SHP77 treated with DMSO at 0.1 percent for 48 hours (cell line): ENCODE results near the gene BIVM.

Source experiments
- DNase-seq: peaks from one replicate; lab custom pipeline; 2025; lab: John Stamatoyannopoulos, UW

Gene BIVM

DNA sequence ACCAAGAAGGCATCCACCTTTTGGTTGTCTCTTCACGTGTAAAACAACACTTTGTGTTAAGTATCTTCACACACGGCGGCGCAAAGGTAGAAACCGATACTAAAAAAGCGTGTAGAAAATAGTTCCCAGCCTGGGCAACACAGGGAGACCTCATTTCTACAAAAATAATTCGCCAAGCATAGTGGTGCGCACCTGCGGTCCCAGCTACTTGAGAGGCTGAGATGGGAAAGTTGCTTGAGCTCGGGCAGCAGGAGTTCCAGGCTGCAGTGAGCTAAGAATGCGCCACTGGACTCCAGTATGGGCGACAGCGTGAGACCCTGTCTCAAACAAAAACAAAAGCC, 46.3 kb downstream of the BIVM start:
- DNase-seq = no peak

GRCh38 chr13:102845630-102846260, 46.8 kb downstream of the BIVM start, which contains the start of gene ERCC5:
Gene ERCC5 (plus strand): TSS chr13:102846032. CDS start chr13:102846267, 235 bp downstream.
- peak; percentile 98 for DNase-seq

DNA sequence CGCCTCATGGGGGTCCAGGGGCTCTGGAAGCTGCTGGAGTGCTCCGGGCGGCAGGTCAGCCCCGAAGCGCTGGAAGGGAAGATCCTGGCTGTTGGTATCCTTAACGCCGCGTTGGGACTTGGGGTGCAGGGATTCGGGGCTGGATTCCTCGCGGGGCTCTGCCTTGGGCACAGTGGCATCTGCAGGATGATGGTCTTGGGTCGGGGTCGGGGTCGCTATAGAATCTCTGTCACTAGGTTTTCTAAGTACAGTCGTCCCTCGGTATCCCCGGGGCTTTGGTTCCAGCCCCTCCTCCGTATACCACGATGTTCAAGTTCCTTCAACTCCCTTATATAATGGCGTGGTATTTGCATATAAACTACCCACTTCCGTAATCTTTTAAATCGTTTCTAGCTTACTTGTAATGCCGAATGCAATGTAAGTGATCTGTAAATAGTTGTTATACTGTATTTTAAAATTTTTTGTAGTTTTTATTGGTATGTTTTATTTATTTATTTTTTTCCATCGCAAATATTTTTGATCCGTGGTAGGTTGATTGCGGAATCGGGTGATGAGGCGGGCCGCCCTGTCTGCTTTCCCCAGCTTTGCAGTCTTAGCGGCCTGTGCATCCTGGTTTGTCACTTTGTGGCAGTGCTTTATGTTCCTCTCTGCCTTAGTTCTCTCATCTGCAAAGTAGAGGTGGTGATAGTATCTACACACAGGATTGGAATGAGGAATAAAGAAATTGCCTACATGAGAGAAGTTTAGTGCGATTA, 47.5 kb downstream of the BIVM start:
- peak; percentile 32 for DNase-seq

DNA sequence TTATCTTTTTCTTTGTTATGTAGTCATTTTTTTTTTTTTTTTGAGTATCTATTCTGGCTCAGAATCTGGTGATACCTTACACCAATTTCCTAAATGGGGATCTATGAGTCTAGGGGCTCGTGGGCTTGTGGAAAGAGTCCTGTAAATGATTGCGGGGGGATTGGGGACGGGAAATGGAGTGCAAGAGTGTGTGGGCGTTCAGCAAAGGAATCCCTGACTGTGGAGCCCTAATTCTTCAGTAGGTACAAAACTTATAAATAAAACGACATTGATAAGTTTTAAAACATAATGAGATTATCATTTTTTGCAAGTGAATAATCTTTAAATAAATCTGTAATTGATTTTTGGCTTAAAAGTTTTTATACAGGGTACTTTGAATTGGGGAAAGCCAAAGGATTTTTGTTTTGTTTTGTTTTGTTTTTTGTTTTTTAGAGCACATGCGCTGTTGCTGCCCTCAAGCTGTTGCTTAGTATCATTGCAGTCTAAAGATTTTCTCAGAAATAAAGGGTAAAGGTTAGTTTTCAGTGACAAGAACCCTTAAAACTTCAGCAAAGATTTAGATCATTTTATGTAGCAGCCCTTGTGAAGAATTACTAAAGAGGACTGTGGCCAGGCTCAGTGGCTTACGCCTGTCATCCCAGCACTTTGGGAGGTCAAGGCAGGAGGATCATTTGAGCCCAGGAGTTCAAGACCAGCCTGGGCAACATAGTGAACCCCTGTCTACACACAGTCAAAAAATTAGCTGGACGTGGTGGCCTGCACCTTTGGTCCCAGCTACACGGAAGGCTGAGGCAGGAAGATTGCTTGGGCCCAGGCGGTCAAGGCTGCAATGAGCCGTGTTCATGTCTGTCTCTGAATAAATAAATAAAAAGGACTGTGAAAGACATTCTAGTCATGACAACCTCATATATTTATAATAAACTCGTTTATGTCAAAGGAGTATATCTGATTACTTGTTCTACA, 48.6 kb downstream of the BIVM start:
- DNase-seq = peak; percentile 11

GRCh38 chr13:102848956-102849355, 50.0 kb downstream of the BIVM start:
- no peak for DNase-seq

DNA sequence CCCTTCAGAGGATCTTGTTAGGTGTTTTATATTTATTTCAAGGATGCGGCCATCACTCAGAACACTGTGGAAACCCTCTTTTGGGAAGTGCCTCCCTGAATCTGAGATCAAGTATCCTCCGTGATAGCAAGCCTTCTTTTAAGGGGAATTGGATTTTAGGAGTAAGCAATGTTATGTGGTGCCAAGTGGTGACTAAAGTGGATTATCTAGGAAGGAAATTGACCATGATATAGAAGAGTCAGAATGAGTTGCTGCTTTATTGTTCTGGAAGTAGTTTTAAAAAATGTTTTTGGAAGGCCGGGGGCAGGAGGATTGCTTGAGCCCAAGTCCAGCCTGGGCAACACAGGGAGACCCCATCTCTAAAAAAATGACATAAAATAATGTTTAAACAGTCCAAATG, 53.6 kb downstream of the BIVM start:
- DNase-seq = no peak

DNA sequence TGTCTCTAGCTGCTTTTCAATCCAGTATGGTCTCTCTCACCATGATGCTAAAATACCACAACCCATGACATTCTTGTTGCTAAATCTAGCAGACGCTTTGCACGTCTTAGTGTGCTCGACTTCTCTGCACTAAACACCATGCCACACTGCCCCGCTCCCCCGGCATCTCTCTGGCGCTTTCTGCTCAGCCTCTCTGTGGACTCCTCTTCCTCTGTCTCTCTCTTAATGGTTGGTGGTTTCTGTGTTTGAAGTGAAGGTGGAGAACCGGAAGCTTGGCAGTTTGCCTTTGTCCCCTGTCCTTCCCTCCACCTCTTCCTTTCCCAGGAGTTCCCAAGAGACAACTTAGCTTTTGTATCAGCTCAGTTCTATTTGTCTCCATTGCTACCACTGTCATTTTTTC, 55.8 kb downstream of the BIVM start:
- no peak for DNase-seq

GRCh38 chr13:102856557-102856956, 57.6 kb downstream of the BIVM start:
- DNase-seq = no peak

GRCh38 chr13:102862624-102863210, 63.8 kb downstream of the BIVM start:
- no peak for DNase-seq

DNA sequence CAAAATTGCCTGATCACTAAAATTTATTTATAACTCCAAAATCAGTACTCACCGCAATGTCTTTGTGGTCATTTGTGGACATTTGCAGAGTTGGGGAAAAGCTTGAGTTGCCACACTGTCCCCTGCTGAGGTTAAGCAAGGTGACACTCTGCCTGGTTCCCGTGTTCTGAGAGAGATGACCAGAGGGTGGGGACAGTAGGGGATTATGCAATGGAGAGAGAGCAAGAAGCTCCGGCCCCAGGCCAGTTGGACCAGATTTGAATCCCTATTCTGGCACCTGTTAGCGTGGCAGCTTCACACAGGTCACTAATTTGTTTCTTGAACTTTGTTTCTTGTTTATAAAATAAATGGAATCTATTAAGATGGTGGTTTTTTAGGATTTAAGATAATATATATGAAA, 64.7 kb downstream of the BIVM start:
- DNase-seq = no peak

- DNase-seq = no peak
Observed at GRCh38 chr13:102868366-102868936, 69.5 kb downstream of the BIVM start.

GRCh38 chr13:102869948-102870676, 71.2 kb downstream of the BIVM start:
- DNase-seq = no peak

DNA sequence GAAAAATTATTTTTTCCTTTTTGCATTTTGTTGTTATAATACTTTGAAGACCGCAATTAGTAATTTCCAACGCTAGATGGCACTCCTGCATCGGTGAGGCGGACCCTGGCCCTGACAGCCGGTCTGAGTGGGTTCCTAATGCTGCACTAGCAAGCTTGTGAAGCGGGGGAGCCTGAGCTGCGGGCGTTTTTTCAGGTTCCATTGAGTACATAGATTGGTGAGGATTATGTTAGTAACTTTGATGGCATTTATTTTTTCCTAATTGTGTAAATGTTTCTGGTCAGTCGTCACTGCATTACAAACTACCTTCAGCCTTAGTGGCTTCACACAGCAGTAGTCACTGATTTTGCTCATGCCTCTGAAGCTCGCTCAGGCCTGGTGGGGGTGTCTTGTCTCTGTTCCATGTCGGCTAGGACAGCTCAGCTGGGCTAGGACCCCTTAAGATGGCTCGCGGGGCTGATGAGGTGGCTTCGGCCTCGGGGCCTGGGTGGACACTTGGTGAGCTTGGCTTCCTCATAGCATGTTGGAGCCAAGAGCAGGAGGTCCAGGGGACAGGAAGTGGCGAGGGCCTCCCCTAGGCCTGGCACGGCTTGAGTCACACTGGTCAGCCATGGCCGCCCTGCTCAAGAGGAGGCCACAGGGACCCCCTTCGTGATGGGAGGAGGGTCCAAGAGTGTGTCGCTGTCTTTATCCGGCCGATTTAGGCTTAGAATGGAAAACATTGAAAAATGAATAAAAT, 71.9 kb downstream of the BIVM start:
- peak; percentile 9 for DNase-seq

DNA sequence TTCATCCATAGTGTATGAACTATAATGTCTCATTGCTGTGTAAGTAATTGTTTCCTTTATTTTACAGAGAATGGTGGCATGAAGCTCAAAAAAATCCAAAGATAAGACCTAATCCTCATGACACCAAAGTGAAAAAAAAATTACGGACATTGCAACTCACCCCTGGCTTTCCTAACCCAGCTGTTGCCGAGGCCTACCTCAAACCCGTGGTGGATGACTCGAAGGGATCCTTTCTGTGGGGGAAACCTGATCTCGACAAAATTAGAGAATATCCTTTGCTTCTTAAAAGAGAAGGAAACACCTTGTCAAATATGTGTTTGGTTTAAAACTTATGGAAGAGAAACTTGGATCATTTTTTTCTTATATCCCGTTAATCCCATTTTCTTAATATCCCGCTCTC, 73.2 kb downstream of the BIVM start:
- DNase-seq = no peak

- no peak for DNase-seq
Observed at GRCh38 chr13:102872531-102872930, 73.6 kb downstream of the BIVM start.

DNA sequence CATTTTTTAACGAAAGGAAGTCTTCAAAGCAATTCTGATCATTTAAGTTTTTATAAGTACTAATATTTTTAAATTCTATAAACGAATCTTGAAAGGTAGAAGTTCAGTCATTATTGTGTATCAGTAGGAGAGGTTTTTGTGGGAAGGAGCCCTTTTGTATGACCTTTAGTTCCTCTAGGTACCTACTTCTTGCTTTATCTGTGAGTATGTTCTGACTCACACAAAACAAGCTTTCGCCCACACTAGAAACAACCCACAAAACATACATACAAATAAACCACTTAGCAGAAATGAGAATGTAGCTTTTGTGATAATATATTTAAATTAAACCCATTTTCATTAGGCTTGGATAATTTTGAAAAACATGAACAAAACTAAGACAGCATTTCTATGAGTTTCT, 74.7 kb downstream of the BIVM start:
- no peak for DNase-seq

DNA sequence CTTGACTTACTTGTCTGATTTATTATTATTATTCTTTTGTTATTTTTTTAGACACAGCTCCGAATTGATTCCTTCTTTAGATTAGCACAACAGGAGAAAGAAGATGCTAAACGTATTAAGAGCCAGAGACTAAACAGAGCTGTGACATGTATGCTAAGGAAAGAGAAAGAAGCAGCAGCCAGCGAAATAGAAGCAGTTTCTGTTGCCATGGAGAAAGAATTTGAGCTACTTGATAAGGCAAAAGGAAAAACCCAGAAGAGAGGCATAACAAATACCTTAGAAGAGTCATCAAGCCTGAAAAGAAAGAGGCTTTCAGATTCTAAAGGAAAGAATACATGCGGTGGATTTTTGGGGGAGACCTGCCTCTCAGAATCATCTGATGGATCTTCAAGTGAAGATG, 76.3 kb downstream of the BIVM start:
- DNase-seq = no peak

- no peak for DNase-seq
Observed at GRCh38 chr13:102877303-102877702, 78.4 kb downstream of the BIVM start.

- no peak for DNase-seq
Observed at GRCh38 chr13:102878481-102878880, 79.6 kb downstream of the BIVM start.

DNA sequence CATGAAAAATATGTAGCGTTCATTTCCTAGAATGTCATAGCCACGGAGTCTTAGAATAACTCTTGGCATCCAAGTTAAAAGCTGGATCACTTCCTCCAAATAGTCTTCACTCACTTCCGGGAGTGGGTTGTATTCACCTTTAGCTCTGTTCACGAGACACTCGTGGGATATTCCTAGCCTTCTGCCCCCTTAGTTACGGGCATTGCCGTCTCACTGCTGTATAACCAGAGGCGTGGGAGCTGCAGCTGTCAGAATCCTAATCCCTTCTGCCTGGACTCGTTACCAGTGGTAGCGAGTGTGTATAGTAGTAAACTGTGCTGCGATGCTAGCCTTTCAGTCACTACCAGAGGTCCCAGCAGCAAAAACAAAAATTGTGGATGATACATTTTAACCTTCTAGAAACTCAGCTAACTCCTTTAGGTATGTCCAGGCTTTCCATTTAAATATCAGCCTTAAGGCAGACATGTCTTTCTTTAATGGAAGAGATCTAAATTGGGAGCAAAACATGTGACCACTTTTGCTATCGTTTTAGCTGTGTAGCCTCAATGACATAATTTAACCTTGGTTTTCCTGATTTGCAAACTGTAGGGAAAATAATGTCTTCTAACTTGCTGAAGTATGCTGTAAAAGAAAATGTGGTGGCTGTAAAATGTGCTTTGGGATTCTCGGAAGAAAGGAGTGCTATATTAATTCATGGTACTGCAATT, 81.0 kb downstream of the BIVM start:
- no peak for DNase-seq
